Stimulated activated CD4-positive, alpha-beta T cell treated with anti-CD3 and anti-CD28 coated beads, Interleukin-15, amount 100 ng/mL, for 24 hours (primary cell): ENCODE data around the gene BIRC3.
"Not testable (repeated sequence)": the region's sequence is repeated elsewhere in the genome, so short reads cannot be mapped to it uniquely, and the experiment has no call there.

Experiments
- DNase-seq: peaks from one replicate; pipeline ENCODE4 v3.0.0-alpha.2; 2020

Gene BIRC3

DNA sequence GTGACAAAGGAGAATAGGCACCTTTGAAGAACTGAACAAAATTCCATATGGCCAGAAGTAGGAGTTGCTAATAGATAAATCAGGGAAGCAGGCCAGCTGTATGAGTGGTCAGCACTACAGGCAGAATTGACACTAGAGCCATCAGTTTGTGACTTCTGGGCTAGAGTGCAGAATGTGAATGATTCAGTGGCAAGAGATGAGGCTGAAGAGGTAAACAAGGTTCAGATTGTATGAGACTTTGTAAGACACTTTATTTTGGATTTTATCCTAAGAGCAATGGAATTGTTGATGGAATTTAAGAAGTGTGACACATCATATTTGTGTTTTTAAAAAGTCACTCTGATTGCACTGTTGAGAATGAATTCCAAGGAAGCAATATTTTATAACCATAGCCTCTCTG is 12.9 kb downstream of the BIRC3 start:
- DNase-seq: no peak

DNA sequence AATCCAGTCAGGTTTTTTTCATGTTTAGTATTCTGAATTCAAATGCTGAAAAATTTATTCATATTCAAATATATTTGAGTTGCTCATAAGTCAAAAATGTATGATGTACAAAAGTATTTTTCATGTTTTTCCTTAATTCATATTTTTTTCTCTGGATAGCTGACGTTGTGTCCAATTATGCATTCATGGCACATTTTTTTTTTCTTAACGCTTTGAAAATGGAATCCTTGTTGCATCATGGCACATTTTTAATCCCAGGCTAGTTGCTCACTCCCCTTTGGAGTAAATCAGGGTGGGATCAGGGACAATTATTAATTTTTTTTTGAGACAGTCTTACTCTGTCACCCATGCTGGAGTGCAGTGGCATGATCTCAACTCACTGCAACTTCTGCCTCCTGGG is 14.1 kb downstream of the BIRC3 start:
- DNase-seq: no peak

DNA sequence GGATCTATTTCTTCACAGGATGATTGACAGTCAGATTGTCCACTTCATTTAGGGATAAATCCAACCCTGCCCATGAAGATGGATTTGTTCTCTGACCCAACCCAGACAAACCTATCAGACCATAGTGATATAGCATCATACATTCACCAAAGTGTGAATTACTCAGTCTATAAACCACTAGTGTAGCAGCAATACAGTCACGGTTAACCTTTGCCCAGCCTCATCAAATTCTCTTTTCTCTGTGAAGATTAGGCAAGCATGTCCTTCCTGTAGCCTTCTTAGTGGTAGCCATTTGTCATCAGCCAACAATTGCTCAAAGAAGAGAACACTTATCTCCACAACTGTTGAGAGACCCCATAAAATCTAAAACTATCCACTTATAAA is 15.3 kb downstream of the BIRC3 start:
- DNase-seq: no peak

DNA sequence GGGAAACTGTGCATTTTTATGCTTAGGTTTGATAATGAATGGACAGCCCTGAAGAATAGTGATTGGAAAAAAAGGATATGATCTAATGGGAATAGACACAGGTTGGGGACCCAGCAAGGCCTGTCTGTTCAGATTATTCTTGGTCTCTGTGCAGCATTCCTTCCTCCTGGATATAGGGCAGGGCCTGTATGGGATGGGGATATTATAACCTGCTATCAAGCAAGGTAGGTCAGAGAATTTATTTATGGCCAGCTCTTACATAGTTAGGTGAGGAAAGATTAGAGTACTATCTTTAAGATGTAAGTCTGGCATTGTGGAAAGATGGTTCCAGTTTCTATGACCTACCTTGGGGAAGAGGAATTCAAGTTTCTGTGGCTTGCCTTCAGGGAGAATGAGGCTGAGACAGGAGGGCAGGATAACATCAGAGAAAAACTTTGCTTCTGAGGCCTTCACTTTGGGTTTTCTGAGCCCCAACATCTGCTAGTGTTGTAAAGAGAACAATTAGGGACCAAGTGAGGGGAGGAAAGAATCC is 21.3 kb downstream of the BIRC3 start:
- no peak for DNase-seq

DNA sequence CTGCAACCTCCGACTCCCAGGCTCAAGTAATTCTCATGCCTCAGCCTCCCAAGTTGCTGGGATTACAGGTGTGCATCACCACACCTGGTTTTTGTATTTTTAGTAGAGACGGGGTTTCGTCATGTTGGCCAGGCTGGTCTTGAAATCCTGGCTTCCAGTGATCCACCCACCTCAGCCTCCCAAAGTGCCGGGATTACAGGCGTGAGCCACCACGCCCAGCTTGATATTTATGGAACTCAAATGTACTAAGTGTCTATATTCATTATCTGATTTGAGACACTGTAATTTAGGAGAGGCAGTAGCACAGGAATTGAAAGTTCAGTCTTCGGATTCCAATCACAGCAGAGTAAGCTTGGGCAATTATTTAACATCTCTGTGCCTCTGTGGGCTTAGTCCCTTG is 24.0 kb downstream of the BIRC3 start:
- DNase-seq: not testable (repeated sequence)

DNA sequence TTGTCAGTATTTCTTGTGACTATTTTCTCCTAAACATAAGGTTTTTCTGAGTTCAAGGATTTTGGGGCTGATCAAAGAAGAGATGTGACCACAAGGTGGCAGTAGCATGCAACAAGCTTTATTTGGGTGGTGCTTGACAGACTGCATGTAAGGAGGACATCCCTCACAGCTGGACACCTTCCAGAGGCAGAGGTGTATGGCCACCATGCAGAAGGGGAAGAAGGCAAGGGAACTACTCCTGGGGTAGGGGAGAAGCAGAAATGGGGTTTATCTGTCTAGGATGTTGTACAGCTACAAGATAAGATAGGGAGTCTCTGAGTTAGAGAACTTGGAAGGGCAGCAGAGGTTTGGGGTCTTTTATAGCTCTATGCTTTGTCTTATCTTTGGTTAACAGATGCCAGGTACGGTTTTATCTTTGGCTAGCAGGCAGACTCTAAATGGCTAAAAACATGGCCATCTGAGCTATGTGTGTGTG is 24.6 kb downstream of the BIRC3 start:
- DNase-seq: peak; percentile 78

DNA sequence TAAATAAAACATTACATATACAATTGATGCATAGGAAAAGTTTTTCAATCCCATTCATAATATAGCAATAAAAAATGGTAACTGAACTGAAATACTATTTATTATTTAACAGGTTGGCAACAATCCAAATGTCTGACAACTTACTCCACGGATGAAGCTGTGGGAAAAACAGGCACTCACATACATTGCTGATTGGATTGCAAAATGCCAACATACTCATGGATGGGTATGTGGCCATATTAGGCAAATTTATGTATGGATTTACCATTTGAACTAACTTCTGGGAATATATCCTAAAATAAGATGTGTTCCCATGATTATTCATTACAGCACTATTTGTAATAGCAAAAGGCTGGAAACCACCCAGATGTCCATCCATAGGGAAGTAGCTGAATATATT is 26.5 kb downstream of the BIRC3 start:
- no peak for DNase-seq

DNA sequence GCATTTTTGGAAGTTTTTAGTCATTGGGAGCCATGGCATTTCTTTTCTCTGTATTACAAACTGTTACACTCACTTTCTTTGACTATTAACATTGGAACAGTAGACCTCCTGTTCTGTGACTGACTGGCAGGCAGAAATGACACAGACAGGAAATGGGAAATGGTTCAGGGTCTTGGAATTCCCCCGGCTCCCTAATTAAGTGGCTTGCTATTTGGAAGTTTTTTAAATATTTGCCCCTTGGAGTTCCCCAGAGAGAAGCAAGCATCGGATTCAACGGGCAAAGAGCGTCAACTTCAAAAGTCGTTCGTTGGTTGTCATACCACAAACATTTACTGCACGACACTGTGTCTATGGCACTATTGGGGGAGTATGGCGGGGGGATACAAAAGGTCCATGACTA is 28.6 kb downstream of the BIRC3 start:
- DNase-seq: peak; percentile 15

DNA sequence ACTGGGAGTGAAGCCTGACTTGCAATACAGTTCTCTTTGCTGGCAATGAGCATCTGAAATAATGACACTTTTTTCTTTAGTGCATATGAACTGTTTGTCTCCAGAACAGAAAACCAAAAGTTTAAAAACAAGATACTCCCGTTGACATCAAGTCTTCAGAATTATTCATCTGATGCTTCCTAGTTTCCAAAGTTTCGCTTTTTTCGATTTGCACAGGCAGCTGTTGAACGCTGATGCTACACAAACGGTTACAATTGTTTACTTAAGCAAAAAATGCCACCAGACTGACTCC is 29.1 kb downstream of the BIRC3 start:
- no peak for DNase-seq

DNA sequence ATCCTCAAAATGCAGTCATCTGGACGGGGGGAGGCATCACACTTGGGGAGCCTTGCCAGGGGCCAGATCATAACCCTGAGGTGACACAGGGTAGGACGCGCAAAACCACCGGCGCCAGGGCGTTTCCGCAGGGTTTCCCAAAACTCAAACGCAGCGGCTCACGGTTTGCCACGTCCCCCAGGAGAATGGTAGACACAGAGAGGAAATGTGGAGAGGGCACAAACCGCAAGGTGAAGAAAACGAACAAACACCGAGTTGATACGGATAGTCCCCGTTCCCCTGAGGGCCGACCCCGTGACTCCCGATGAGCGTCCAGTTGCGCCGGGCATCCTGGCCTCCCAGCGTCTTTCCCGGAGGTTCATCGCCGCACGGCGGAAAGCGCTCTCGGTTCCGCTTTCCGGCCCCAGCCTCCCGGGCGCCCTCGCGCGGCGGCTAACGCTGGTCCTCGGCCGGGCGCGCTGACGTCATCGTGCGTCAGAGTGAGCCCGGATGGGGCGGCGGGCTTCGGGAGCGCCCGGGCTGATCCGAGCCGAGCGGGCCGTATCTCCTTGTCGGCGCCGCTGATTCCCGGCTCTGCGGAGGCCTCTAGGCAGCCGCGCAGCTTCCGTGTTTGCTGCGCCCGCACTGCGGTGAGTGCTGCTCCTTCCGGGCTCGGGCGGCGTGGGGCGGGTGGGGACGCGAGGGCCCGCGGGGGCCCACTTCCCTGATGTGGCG is 29.6 kb downstream of the BIRC3 start, which contains the start of gene BIRC2:
BIRC2 (plus strand) TSS at position 467 of the 714 bp plus-strand sequence. CDS start 2,641 bp downstream, outside the sequence.
- peak; percentile 97 for DNase-seq

DNA sequence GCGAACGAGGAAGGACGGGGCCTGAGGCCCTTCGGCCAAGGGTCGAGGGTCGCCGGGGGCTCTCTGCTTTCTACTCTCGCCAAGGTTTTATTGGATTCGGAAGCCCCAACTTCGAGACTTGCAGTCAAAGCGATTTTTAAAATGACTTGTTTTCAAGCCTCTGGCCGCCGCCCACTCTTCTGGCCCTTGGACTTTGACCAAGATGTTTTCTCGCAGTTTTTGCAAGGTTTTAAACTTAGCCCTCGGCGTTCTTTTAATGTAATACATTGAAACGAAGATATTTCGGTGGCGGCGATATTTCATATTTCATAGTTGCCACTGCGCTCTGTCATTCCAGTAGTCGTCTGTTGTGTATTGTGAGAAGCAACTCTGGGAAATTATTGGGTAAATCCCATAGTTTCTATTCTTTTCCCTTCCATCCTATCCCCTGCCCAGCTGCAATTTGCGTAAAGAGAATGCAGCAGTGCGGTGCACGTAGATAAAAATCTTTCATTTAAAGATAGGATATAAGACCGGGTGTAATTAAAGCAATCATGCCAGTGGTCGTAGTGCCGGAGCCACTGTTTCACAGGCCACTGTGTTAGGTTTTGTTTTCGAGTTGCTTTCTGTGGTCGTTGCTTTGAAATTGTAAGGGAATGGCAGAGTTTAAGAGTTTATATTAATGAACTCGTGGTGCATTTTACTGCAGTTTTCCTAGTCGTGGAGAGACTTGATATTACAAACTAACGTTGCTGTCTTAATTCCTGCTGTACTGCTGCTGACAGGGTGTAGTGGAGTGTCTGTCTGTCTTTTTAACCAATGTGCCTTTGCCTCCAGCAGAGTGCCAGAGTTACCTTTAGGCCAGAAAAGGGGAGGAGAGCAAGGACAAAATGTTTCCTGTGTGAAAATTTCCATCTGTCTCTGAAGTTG is 30.4 kb downstream of the BIRC3 start:
- peak; percentile 18 for DNase-seq

DNA sequence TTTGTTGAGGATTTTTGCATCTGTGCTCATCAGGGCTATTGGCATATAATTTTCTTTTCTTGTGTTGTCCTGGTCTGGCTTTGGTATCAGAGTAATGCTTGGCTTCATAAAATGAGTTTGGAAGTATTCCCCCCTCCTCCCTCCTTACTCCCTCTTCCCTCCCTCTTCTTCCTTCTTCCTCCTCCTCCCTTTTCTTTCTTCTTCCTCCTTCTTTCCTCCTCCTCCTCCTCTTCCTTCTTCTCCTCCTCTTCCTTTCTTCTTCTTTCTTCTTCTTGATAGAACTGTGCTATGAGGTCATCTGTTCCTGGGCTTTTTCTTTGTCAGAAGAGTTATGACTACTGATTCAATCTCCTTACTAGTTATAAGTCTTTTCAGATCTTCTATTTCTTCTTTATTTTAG is 39.8 kb downstream of the BIRC3 start:
- DNase-seq: no peak

DNA sequence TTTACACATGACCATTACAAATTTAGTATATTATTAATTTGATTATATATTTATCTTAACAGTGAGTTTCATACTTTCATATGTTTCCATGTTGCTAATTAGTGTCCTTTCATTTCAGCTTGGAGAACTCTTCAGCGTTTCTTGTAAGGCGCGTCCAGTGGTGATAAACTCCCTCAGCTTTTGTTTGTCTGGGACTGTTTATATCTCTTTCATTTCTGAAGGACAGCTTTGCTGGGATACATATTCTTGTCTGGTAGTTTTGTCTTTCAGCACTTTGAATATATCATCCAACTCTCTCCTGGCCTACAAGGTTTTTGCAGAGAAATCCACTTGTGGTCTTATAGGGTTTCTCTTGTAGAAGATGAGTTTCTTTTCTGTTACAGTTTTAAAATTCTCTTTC is 42.1 kb downstream of the BIRC3 start:
- no peak for DNase-seq

DNA sequence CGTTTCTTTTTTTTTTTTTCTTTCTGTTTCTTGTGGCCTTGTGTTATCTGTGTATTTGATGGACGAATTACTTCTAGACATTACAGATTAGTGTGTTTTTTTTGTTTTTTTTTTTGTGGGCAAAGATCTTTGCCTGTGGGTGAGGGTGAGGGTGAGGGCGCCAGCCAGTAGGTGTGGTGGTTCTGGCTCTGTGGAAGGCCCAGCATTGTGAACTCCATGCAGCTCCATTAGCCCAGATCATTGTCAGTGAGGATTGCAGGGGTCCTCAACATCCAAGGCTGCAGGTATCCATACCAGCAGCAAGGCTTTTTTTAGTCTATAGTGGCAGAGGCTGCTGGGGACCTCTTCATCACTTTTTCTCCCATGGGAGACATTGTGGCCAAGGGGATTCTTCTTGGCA is 43.4 kb downstream of the BIRC3 start:
- DNase-seq: no peak

DNA sequence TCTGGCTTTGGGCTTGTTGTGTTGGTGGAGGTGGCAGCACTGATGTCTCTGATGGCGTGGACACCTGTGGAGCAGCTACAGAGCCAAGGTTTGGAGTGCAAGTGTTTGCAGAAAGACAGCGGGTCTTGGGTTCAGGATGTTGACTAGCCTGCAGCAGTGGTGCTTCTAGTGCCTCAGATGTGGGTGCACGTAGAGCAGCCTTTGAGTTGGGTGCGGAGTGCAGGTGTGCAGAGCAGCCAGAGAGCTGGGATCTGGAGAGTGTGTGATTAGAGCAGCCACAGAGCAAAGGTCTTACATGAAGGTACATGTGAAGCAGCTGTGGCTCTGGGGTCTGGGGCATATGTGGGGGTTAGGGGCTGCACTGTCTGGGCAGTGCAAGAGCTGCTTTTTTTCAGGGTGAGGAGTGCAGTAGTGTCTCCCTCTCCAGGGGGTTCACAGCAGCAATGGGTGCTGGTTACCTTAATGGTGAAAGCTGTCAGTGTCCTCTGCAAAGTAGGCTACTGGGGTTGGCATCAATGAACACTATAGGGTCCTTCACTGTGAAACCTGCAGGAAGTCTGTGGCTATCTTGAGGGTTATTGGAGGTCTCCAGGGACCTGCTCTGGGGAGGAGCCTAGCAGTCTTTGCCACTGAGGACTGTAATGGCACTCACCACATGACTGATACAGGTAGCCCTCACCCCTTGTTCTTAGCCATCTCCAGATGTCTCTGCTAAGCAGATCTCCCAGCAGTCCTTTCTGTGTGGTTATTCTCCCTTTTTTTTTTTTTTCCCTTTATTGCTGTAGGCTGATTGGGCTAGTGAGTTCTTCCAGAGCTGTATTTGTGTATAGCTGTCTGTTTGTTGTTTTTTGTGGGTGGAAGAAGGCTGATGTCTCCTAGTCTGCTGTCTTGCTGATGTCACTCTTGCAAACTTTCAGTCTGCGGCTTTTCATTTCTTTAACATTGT is 44.1 kb downstream of the BIRC3 start:
- peak; percentile 12 for DNase-seq

DNA sequence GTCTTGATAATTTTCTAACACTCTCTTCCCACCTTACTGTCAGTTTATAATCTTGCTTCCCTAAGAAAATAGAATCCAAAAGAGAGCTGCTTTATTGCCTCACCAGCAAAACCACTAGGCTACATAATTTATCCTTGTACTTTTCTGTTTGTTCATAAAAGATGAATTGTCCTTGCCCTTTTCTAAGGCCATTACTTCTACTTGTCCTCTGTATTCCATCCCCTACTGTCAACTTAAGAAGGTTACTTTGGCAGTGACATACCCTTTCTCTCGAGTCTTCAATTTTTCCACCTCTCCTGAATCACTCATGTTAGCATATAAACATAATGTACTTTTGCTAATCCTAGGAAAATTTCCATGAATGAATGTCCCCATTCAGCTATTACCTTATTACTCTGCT is 47.7 kb downstream of the BIRC3 start:
- DNase-seq: no peak

DNA sequence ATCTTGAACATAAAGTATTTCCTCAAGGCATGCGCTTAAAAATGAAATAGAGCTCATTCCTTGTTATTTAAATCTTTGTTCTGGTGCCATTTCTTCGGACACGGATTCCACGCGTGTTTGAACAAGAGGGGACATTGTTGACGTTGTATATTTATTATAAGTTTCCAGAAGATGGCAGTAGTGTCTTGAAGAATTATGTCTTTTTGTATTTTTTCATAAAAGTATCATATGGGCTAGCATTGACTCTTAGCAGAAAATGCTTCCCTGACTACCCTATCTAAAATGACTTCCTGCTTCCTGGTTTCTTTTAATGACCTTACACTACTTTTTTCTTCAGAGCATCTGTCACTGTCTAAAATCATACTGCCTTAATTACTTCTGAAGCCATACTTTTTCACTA is 50.1 kb downstream of the BIRC3 start:
- DNase-seq: no peak

DNA sequence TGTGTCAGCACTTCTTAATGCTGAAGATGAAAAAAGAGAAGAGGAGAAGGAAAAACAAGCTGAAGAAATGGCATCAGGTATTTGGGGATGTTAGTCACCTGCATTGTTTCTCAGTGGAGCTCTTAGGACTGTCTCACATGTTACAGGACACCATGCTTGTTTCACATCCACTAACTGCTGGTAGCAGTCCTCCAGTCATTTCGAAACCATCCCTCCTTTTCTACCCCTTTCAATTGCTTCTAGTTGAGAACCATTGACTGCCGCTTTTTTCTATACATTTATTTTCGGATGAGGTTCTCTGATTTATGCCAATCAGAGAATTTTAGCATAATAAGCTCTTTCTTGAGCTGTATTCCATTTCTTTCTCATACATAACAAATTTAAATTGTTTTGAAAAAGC is 51.2 kb downstream of the BIRC3 start:
- DNase-seq: no peak

DNA sequence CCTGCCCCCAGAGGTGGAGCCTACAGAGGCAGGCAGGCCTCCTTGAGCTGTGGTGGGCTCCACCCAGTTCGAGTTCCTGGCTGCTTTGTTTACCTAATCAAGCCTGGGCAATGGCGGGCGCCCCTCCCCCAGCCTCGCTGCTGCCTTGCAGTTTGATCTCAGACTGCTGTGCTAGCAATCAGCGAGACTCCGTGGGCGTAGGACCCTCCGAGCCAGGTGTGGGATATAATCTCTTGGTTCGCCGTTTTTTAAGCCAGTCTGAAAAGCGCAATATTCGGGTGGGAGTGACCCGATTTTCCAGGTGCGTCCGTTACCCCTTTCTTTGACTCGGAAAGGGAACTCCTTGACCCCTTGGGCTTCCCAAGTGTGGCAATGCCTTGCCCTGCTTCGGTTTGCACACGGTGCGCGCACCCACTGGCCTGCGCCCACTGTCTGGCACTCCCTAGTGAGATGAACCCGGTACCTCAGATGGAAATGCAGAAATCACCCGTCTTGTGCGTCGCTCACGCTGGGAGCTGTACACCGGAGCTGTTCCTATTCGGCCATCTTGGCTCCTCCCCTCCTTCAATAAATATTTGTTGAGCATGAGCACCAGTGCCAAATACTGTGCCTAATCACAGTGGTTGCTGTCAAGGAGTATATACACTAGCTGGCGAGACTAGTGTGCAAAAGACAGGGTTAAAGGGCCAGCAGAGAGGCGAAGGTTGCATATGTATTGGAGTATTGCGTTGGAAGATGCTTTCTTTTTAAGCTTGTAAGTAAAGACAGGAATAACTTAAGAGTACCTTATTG is 57.5 kb downstream of the BIRC3 start:
- DNase-seq: not testable (repeated sequence)

DNA sequence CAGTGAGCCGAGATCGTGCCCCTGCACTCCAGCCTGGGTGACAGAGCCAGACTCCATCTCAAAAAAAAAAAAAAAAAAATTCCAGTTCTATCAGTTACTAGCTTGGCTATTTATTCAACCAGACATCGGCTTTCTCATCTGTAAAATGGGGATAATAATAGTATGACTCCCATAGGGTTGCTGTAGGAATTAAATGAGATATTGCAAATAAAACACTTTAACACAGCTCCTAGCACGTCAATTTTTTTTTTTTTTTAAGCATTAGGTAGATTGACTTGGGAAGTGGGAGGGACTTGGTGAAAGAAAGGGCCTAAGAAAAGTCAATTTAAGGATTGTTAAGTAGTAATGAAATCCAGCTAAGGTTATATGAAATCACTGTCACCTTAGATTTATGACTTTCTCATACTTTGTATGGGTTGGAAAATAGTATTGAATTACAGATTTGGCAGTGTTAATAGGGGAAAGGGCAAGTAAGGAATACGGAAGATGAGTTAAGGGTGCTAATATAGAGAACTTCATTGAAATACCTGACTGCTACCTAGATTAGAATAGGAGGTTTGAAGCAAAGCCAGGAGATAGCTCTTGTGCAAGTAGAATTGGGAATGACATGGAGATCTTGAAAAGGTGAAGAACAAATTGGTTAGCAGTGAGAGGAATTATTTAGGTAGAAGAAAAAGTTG is 58.6 kb downstream of the BIRC3 start:
- DNase-seq: no peak

DNA sequence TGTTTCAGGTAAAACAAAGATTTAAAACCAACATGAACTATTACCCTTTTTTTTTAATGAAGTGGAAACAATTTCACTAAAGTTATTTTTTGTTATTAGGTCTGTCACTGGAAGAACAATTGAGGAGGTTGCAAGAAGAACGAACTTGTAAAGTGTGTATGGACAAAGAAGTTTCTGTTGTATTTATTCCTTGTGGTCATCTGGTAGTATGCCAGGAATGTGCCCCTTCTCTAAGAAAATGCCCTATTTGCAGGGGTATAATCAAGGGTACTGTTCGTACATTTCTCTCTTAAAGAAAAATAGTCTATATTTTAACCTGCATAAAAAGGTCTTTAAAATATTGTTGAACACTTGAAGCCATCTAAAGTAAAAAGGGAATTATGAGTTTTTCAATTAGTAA is 60.6 kb downstream of the BIRC3 start:
- DNase-seq: no peak
